DMS53 treated with DMSO at 0.1 percent for 48 hours (cell line): Measurements from ENCODE around the gene FDXR.

Source experiments
- DNase-seq: peaks from one replicate; lab custom pipeline; 2025; ENCODE audit not compliant: unreplicated experiment; lab: John Stamatoyannopoulos, UW

FDXR gene

GRCh38 chr17:74836691-74837467 is 35.9 kb downstream of the FDXR start:
- no peak for DNase-seq

- no peak for DNase-seq
Observed at GRCh38 chr17:74836191-74836590, 36.6 kb downstream of the FDXR start.

GRCh38 chr17:74833501-74834377 is 39.1 kb downstream of the FDXR start:
- DNase-seq, result no peak

- DNase-seq, result no peak
Observed at GRCh38 chr17:74832421-74832820, 40.4 kb downstream of the FDXR start.

- DNase-seq, result no peak
Observed at GRCh38 chr17:74831444-74832146, 41.2 kb downstream of the FDXR start.

- no peak for DNase-seq
Observed at GRCh38 chr17:74830861-74831260, 41.9 kb downstream of the FDXR start.

- no peak for DNase-seq
Observed at GRCh38 chr17:74827800-74828199, 45.0 kb downstream of the FDXR start.

- no peak for DNase-seq
Observed at GRCh38 chr17:74825952-74826719, 46.7 kb downstream of the FDXR start.

- DNase-seq, result no peak
Observed at GRCh38 chr17:74824961-74825627, 47.7 kb downstream of the FDXR start.

GRCh38 chr17:74822939-74823367 is 49.8 kb downstream of the FDXR start:
- DNase-seq, result no peak

- no peak for DNase-seq
Observed at GRCh38 chr17:74822335-74822938, 50.4 kb downstream of the FDXR start.

GRCh38 chr17:74821655-74822334 is 51.0 kb downstream of the FDXR start:
- DNase-seq, result no peak

- DNase-seq, result no peak
Observed at GRCh38 chr17:74819801-74820436, 52.9 kb downstream of the FDXR start.

GRCh38 chr17:74818291-74818938 is 54.4 kb downstream of the FDXR start:
- no peak for DNase-seq

- no peak for DNase-seq
Observed at GRCh38 chr17:74816905-74817620, 55.7 kb downstream of the FDXR start.

GRCh38 chr17:74815550-74816370 is 57.0 kb downstream of the FDXR start:
- no peak for DNase-seq

- DNase-seq, result no peak
Observed at GRCh38 chr17:74815067-74815466, 57.7 kb downstream of the FDXR start.
